Adrenal gland (tissue), 5 donors: ENCODE results near the gene SLC38A8.

Experiments
- POLR2A ChIP-seq, 2 donors: fragments of 450-650 bp; IDR thresholded peaks; one replicate each; pipeline ENCODE4 v1.6.1; 2017; ENCODE audit warnings: antibody characterized with exemption in 2 of 2, mild to moderate bottlenecking in 2 of 2, moderate library complexity in 1 of 2
- TF ChIP-seq, protein P1 (sequence below), 6 experiments: fragments of 450-650 bp in 4 of 6; fragments of 200-600 bp in 2 of 6; sonication (generic) in 1 of 6; IDR thresholded peaks; 1 replicate in 5 of 6; 2 replicates in 1 of 6; pipeline versions ENCODE4 v1.5.1 to v1.8.0; 2016 to 2021; ENCODE audit warnings: antibody characterized with exemption in 6 of 6, mild to moderate bottlenecking in 2 of 6, moderate library complexity in 1 of 6
- donor health status: DM: no; HTN: no; CAD: no.

DNA sequence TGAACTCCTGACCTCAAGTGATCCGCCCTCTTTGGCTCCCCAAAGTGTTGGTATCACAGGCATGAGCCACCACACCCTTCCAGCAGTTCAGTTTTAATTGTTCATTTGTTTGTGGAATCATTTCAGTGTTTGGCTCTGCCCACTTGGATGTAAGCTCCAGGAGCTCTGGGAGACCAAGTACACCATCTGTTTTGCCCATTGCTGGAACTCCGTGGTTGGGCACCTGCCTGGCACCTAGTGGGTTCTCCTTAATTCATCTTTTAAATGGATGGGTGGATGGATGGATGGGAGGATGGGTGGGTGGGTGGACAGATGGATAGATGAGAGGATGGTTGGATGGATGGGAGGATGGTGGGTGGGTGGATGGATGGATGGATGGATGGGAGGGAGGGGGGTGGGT lies 75.5 kb downstream of the SLC38A8 start:
- TF ChIP-seq, protein P1, sequence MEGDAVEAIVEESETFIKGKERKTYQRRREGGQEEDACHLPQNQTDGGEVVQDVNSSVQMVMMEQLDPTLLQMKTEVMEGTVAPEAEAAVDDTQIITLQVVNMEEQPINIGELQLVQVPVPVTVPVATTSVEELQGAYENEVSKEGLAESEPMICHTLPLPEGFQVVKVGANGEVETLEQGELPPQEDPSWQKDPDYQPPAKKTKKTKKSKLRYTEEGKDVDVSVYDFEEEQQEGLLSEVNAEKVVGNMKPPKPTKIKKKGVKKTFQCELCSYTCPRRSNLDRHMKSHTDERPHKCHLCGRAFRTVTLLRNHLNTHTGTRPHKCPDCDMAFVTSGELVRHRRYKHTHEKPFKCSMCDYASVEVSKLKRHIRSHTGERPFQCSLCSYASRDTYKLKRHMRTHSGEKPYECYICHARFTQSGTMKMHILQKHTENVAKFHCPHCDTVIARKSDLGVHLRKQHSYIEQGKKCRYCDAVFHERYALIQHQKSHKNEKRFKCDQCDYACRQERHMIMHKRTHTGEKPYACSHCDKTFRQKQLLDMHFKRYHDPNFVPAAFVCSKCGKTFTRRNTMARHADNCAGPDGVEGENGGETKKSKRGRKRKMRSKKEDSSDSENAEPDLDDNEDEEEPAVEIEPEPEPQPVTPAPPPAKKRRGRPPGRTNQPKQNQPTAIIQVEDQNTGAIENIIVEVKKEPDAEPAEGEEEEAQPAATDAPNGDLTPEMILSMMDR (IDR thresholded peaks at IDR 0.05) = no peak
- no peak for TF ChIP-seq POLR2A (IDR thresholded peaks at IDR 0.05)
